ENCODE results near the gene ZBTB18.
A peak's percentile ranks its signal among the peaks of the same experiment; 100 is the strongest.

ZBTB18 gene

DNA sequence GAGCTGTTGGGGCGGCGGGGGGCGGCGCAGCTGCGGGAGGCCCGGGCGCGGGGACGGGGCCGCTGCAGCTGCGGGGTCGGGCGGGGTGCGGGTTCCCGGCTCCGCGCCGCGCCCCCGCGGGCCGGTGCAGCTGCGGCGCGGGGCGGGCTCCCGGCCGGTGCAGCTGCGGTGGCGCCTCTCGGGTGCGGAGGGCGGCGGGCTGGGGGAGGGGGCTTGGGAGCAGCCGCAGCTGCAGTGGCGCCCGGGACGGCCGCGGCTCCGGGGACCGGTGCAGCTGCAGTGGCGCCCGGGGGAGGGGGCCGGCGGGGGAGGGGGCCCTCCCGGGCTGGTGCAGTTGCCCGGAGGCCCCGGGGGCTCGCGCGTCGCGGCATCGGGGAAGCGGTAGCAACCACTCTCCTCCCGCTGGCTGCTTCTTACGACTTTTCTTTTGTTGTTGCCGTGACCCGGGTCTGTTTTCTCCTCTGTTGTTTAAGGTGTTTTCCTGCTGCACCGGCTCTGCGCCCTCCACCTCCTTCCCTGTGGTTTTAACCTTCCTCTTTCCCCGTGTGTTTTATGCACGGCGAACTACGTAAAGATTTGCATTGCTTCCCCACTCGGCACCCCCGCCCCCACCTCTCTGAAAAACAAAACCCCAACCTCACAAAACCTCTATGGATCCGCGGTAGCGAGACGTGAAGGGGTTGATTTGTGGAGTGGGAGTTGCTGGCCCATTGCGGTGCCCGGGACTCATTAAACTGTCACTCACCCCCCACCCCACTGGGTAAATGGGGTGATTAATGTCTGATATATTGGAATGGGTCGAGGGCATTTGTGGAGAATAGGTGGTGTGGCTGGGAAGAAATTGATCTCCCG, 1.7 kb upstream of the ZBTB18 start:
- no peak for TF ChIP-seq GLIS3 (CRISPR knock-in tag; IDR thresholded peaks at IDR 0.05)
- TF ChIP-seq TOX (CRISPR knock-in tag; IDR thresholded peaks at IDR 0.05; ENCODE audit: borderline replicate concordance) = 0 out of 2 replicates have a peak, but pooled peaks have one; percentile 38
- TF ChIP-seq, protein P1, sequence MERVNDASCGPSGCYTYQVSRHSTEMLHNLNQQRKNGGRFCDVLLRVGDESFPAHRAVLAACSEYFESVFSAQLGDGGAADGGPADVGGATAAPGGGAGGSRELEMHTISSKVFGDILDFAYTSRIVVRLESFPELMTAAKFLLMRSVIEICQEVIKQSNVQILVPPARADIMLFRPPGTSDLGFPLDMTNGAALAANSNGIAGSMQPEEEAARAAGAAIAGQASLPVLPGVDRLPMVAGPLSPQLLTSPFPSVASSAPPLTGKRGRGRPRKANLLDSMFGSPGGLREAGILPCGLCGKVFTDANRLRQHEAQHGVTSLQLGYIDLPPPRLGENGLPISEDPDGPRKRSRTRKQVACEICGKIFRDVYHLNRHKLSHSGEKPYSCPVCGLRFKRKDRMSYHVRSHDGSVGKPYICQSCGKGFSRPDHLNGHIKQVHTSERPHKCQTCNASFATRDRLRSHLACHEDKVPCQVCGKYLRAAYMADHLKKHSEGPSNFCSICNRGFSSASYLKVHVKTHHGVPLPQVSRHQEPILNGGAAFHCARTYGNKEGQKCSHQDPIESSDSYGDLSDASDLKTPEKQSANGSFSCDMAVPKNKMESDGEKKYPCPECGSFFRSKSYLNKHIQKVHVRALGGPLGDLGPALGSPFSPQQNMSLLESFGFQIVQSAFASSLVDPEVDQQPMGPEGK (CRISPR knock-in tag; IDR thresholded peaks at IDR 0.05; ENCODE audit: borderline replicate concordance) = peak; percentile 59; the same call in 1 of the 2 replicates
- ATAC-seq = no peak

DNA sequence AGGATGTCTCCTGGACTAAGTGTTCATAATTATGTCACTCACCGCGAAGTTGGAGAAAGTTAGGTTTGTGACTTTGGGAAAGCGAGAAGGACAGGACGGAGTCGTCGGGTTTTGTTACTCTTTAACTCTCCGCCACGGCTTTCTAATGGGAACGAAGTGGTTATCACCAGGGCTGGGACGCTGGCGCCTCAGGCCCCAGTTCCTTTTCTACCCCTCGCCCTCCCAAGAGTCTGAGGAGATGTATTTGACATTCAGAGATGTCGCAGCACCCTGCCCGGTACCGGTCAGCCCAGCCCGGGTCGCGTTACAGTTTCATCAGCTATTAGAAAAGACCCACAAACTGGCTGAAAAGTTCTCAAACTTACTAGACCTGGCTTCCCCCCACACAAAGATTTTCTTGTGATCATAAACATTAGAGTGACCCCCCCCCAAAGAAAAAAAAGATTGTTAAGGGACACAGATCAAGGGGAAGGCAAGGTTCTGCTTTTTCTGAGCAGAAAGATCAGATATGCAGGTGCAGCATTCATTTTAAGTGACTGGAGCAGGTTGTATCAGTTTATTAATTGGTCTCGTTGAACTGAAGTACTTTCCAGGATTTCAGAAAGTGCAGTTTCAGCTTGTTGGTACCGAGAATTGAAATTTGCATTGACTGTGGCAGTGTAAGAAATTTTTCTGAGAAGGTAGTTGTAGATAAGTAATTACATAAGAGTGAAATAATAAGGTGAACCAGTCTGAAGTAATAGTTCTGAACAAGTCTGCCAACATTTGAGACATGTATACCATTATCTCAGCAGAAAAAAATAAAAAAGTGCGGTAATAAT, 859 bp upstream of the ZBTB18 start:
- TF ChIP-seq RARB (CRISPR knock-in tag; IDR thresholded peaks at IDR 0.05) = no peak
- TF ChIP-seq, protein P1 (CRISPR knock-in tag; IDR thresholded peaks at IDR 0.05; ENCODE audit: borderline replicate concordance) = peak; percentile 15; the same call in 1 of the 2 replicates
- ATAC-seq = no peak

DNA sequence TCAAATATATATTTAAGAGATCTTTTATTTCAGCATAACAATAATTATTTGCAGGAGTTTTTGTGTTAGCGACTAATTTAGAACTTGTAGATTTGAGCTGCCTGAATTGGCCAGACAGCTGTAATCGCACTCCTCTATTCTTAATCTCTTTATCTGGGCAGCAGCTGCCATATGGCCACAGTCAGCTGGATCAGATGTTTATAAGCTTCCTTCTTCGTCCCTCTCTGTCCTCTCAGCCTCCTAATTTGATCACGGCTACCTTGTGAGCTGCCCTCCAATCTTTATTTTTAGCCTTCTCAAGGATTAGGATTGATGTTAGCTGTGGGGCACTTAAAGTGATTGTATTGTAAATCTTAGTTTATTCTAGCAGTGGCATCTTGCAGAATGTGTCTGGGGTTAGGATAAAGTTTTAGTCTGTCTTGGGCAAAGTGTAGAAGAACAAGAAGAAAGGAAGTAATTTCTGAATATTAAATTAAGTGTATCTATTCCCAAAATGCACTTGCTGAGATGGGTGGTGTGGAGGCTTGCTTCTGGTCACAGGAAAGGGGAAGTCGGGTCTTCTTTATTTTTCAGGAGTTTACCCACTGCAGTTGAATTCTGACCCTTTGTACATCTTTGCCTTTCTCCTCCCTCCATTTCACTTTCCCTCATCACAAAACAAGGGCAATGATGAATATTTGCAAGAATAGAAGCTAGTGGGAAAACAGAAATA, 1.1 kb downstream of the ZBTB18 start:
- ATAC-seq = peak; percentile 7; the same call in 1 of the 3 replicates
- TF ChIP-seq, protein P2, sequence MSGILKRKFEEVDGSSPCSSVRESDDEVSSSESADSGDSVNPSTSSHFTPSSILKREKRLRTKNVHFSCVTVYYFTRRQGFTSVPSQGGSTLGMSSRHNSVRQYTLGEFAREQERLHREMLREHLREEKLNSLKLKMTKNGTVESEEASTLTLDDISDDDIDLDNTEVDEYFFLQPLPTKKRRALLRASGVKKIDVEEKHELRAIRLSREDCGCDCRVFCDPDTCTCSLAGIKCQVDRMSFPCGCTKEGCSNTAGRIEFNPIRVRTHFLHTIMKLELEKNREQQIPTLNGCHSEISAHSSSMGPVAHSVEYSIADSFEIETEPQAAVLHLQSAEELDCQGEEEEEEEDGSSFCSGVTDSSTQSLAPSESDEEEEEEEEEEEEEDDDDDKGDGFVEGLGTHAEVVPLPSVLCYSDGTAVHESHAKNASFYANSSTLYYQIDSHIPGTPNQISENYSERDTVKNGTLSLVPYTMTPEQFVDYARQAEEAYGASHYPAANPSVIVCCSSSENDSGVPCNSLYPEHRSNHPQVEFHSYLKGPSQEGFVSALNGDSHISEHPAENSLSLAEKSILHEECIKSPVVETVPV (CRISPR knock-in tag; IDR thresholded peaks at IDR 0.05) = 0 out of 2 replicates have a peak, but pooled peaks have one; percentile 23
- TF ChIP-seq OSR1 (CRISPR knock-in tag; IDR thresholded peaks at IDR 0.05) (no peak), SNAI2 (CRISPR knock-in tag; IDR thresholded peaks at IDR 0.05) (no peak), ZC3H10 (CRISPR knock-in tag; IDR thresholded peaks at IDR 0.05) (no peak), ZFP30 (CRISPR knock-in tag; IDR thresholded peaks at IDR 0.05) (no peak), ZNF8 (CRISPR knock-in tag; IDR thresholded peaks at IDR 0.05) (no peak), ZNF565 (CRISPR knock-in tag; conservative IDR thresholded peaks at IDR 0.05; ENCODE audit: low read depth) (no peak), ZFP3 (CRISPR knock-in tag; IDR thresholded peaks at IDR 0.05) (no peak), ISL1 (CRISPR knock-in tag; IDR thresholded peaks at IDR 0.05) (no peak), ARNTL (CRISPR knock-in tag; IDR thresholded peaks at IDR 0.05; ENCODE audit: borderline replicate concordance, low read depth) (no peak), BACH2 (CRISPR knock-in tag; IDR thresholded peaks at IDR 0.05; ENCODE audit: borderline replicate concordance) (no peak), ZNF70 (CRISPR knock-in tag; IDR thresholded peaks at IDR 0.05) (no peak), GLIS3 (CRISPR knock-in tag; IDR thresholded peaks at IDR 0.05) (0 out of 2 replicates have a peak, but pooled peaks have one; percentile 51), ESRRG (CRISPR knock-in tag; IDR thresholded peaks at IDR 0.05) (no peak), CSDC2 (CRISPR knock-in tag; IDR thresholded peaks at IDR 0.05) (no peak), TCF4 (CRISPR knock-in tag; IDR thresholded peaks at IDR 0.05; ENCODE audit: borderline replicate concordance) (peak; percentile 86), RARB (CRISPR knock-in tag; IDR thresholded peaks at IDR 0.05) (no peak)
- TF ChIP-seq, protein P3, sequence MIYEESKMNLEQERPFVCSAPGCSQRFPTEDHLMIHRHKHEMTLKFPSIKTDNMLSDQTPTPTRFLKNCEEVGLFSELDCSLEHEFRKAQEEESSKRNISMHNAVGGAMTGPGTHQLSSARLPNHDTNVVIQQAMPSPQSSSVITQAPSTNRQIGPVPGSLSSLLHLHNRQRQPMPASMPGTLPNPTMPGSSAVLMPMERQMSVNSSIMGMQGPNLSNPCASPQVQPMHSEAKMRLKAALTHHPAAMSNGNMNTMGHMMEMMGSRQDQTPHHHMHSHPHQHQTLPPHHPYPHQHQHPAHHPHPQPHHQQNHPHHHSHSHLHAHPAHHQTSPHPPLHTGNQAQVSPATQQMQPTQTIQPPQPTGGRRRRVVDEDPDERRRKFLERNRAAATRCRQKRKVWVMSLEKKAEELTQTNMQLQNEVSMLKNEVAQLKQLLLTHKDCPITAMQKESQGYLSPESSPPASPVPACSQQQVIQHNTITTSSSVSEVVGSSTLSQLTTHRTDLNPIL (CRISPR knock-in tag; IDR thresholded peaks at IDR 0.05; ENCODE audit: low read depth) = no peak
- TF ChIP-seq, protein P4, sequence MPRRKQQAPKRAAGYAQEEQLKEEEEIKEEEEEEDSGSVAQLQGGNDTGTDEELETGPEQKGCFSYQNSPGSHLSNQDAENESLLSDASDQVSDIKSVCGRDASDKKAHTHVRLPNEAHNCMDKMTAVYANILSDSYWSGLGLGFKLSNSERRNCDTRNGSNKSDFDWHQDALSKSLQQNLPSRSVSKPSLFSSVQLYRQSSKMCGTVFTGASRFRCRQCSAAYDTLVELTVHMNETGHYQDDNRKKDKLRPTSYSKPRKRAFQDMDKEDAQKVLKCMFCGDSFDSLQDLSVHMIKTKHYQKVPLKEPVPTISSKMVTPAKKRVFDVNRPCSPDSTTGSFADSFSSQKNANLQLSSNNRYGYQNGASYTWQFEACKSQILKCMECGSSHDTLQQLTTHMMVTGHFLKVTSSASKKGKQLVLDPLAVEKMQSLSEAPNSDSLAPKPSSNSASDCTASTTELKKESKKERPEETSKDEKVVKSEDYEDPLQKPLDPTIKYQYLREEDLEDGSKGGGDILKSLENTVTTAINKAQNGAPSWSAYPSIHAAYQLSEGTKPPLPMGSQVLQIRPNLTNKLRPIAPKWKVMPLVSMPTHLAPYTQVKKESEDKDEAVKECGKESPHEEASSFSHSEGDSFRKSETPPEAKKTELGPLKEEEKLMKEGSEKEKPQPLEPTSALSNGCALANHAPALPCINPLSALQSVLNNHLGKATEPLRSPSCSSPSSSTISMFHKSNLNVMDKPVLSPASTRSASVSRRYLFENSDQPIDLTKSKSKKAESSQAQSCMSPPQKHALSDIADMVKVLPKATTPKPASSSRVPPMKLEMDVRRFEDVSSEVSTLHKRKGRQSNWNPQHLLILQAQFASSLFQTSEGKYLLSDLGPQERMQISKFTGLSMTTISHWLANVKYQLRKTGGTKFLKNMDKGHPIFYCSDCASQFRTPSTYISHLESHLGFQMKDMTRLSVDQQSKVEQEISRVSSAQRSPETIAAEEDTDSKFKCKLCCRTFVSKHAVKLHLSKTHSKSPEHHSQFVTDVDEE (CRISPR knock-in tag; IDR thresholded peaks at IDR 0.05) = peak; percentile 76
- TF ChIP-seq, protein P5, sequence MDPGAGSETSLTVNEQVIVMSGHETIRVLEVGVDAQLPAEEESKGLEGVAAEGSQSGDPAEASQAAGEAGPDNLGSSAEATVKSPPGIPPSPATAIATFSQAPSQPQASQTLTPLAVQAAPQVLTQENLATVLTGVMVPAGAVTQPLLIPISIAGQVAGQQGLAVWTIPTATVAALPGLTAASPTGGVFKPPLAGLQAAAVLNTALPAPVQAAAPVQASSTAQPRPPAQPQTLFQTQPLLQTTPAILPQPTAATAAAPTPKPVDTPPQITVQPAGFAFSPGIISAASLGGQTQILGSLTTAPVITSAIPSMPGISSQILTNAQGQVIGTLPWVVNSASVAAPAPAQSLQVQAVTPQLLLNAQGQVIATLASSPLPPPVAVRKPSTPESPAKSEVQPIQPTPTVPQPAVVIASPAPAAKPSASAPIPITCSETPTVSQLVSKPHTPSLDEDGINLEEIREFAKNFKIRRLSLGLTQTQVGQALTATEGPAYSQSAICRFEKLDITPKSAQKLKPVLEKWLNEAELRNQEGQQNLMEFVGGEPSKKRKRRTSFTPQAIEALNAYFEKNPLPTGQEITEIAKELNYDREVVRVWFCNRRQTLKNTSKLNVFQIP (CRISPR knock-in tag; IDR thresholded peaks at IDR 0.05; ENCODE audit: borderline replicate concordance, low read depth) = no peak

Measured in SK-N-SH treated with all-trans-retinoic acid at 6 μM for 48 hours (cell line).